Sigmoid colon (tissue), 7 donors: ENCODE data around the gene TPO. TPM values are rescaled to one million over a fixed set of nuclear protein-coding genes. Genes with fewer than 3 reads are reported as not detected.

ENCODE experiments used
- DNase-seq: peaks from one replicate; pipeline ENCODE4 v3.0.0-alpha.2; 2019
- H3K27ac ChIP-seq, 4 donors: fragments of 200-600 bp; sonication (generic); one replicate each; pipeline ENCODE4 v1.5.1; 2016 to 2019; ENCODE audit warnings: mild to moderate bottlenecking in 1 of 4
- H3K27me3 ChIP-seq, 3 donors: fragments of 200-600 bp; sonication (generic); one replicate each; pipeline ENCODE4 v1.5.1; 2019; ENCODE audit warnings: mild to moderate bottlenecking in 1 of 3
- H3K36me3 ChIP-seq, 4 donors: fragments of 200-600 bp; sonication (generic); one replicate each; pipeline ENCODE4 v1.5.1; 2016 to 2019
- H3K4me1 ChIP-seq, 4 donors: fragments of 200-600 bp; sonication (generic); one replicate each; pipeline ENCODE4 v1.5.1; 2017 to 2019
- H3K4me3 ChIP-seq, 4 donors: fragments of 200-600 bp; sonication (generic); one replicate each; pipeline ENCODE4 v1.5.1; 2017 to 2019; ENCODE audit warnings: mild to moderate bottlenecking in 2 of 4, moderate library complexity in 1 of 4
- H3K9me3 ChIP-seq, 4 donors: fragments of 200-600 bp in 3 of 4; sonication (generic) in 3 of 4; one replicate each; pipeline versions ENCODE4 v1.5.1 to v1.6.1; 2013 to 2019
- CTCF ChIP-seq, 4 experiments: fragments of 450-650 bp in 3 of 4; fragments of 200-600 bp in 1 of 4; IDR thresholded peaks; one replicate each; pipeline ENCODE4 v1.5.1; 2016 to 2019; ENCODE audit warnings: antibody characterized with exemption in 4 of 4, mild to moderate bottlenecking in 3 of 4, moderate library complexity in 2 of 4
- EP300 ChIP-seq, 4 donors: sonication (generic); formaldehyde crosslinking; IDR thresholded peaks; one replicate each; pipeline ENCODE4 v1.6.1; 2017; ENCODE audit warnings: antibody characterized with exemption in 4 of 4
- POLR2A ChIP-seq, 2 donors: fragments of 450-650 bp; IDR thresholded peaks; one replicate each; pipeline ENCODE4 v1.6.1; 2016; ENCODE audit warnings: antibody characterized with exemption in 2 of 2, mild to moderate bottlenecking in 2 of 2, moderate library complexity in 2 of 2
- POLR2AphosphoS5 ChIP-seq, 4 donors: sonication (generic); formaldehyde crosslinking; IDR thresholded peaks; one replicate each; pipeline ENCODE4 v1.6.1; 2017; ENCODE audit warnings: antibody characterized with exemption in 4 of 4
- WGBS, 2 donors: extraction: QIAGEN DNeasy Blood & Tissue Kit; methylation state at CpG; one replicate each; pipeline ENCODE4 v1.1.7; 2013; 5-methylcytosine and 5-hydroxymethylcytosine counted together
- intact Hi-C: fragments of 100-400 bp; cut with DNase I; formaldehyde crosslinking; loops from one replicate; pipeline ENCODE4 v1.15.1; 2023
- polyA plus RNA-seq, 3 donors: library from polyadenylated mRNA; stranded (reverse); fragments of 200-250 nt; gene quantifications; one replicate each; pipeline ENCODE4 v1.2.3, GENCODE V29; 2013
- total RNA-seq, 4 donors: library from RNA; depleted of rRNA; stranded (reverse); fragments of >200 nt; gene quantifications; one replicate each; pipeline ENCODE4 v1.1.0, GENCODE V29; 2016
- donor health status: healthy with polysubstance abuse.
- donor health status: Bipolar disorder and iron deficiency.
- donor health status: healthy.

The TPO gene
- total and polyA plus RNA-seq, 7 donors: 0.60 to 18.8 (median 3.5) TPM

- Histone ChIP-seq H3K9me3 (no peaks in the 10 kb centered on the region), H3K4me3 (no peak overlapping the region), H3K36me3 (no peaks in the 10 kb centered on the region), H3K27me3 (no peaks in the 10 kb centered on the region), H3K4me1 (no peaks in the 10 kb centered on the region), H3K27ac (no peak overlapping the region)
- intact Hi-C loops: no loop called here
- TF ChIP-seq POLR2AphosphoS5 (IDR thresholded peaks at IDR 0.05) (no peak), EP300 (IDR thresholded peaks at IDR 0.05) (no peak), CTCF (IDR thresholded peaks at IDR 0.05) (no peak), POLR2A (IDR thresholded peaks at IDR 0.05) (no peak)
- DNase-seq: no peak
- 87 to 90% methylated on average over 26 of the region's 26 CpGs for WGBS, 2 donors
Measured at GRCh38 chr2:1422716-1423285, 9.5 kb downstream of the TPO start.

- H3K27me3 ChIP-seq: peaks cover 0 to 3% (median 0%) of the 10 kb centered on the region in 3 donors
- TF ChIP-seq CTCF (IDR thresholded peaks at IDR 0.05) (no peak), POLR2A (IDR thresholded peaks at IDR 0.05) (no peak), POLR2AphosphoS5 (IDR thresholded peaks at IDR 0.05) (no peak), EP300 (IDR thresholded peaks at IDR 0.05) (no peak)
- H3K4me1 ChIP-seq: no peaks in the 10 kb centered on the region
- no peak for DNase-seq
- intact Hi-C loops: no loop called here
- no peak overlapping the region for H3K27ac ChIP-seq
- 75 to 83% methylated on average over 3 of the region's 3 CpGs for WGBS, 2 donors
- no peak overlapping the region for H3K4me3 ChIP-seq
- H3K9me3 ChIP-seq: no peaks in the 10 kb centered on the region
- H3K36me3 ChIP-seq: no peaks in the 10 kb centered on the region
Measured at GRCh38 chr2:1427086-1427485, 13.8 kb downstream of the TPO start.

GRCh38 chr2:1429895-1430294 lies 16.6 kb downstream of the TPO start:
- intact Hi-C loops: no loop called here
- Histone ChIP-seq H3K4me3 (no peak overlapping the region), H3K36me3 (no peaks in the 10 kb centered on the region), H3K4me1 (no peaks in the 10 kb centered on the region), H3K9me3 (no peaks in the 10 kb centered on the region), H3K27me3 (peaks cover 0 to 3% (median 0%) of the 10 kb centered on the region in 3 donors), H3K27ac (no peak overlapping the region)
- whole genome bisulfite sequencing, 2 donors: 81% methylated on average over 2 of the region's 2 CpGs
- TF ChIP-seq EP300 (IDR thresholded peaks at IDR 0.05): no peak
- no peak for TF ChIP-seq POLR2A (IDR thresholded peaks at IDR 0.05)
- TF ChIP-seq POLR2AphosphoS5 (IDR thresholded peaks at IDR 0.05): no peak
- no peak for TF ChIP-seq CTCF (IDR thresholded peaks at IDR 0.05)
- DNase-seq: no peak

- H3K4me3 ChIP-seq: no peak overlapping the region
- no peak for TF ChIP-seq CTCF (IDR thresholded peaks at IDR 0.05)
- no peak for TF ChIP-seq EP300 (IDR thresholded peaks at IDR 0.05)
- no peak for TF ChIP-seq POLR2AphosphoS5 (IDR thresholded peaks at IDR 0.05)
- TF ChIP-seq POLR2A (IDR thresholded peaks at IDR 0.05): no peak
- DNase-seq: no peak
- peaks cover 0 to 3% (median 0%) of the 10 kb centered on the region in 3 donors for H3K27me3 ChIP-seq
- no peak overlapping the region for H3K27ac ChIP-seq
- H3K36me3 ChIP-seq: no peaks in the 10 kb centered on the region
- intact Hi-C loops: no loop called here
- no peaks in the 10 kb centered on the region for H3K9me3 ChIP-seq
- no peaks in the 10 kb centered on the region for H3K4me1 ChIP-seq
- WGBS, 2 donors: 63 to 81% methylated on average over 2 of the region's 2 CpGs
Measured at GRCh38 chr2:1430491-1430890, 17.2 kb downstream of the TPO start.

- no peaks in the 10 kb centered on the region for H3K4me1 ChIP-seq
- no peaks in the 10 kb centered on the region for H3K9me3 ChIP-seq
- intact Hi-C loops: no loop called here
- no peak overlapping the region for H3K27ac ChIP-seq
- no peak for TF ChIP-seq POLR2AphosphoS5 (IDR thresholded peaks at IDR 0.05)
- TF ChIP-seq POLR2A (IDR thresholded peaks at IDR 0.05): no peak
- TF ChIP-seq CTCF (IDR thresholded peaks at IDR 0.05): no peak
- no peak for TF ChIP-seq EP300 (IDR thresholded peaks at IDR 0.05)
- no peak for DNase-seq
- no peaks in the 10 kb centered on the region for H3K36me3 ChIP-seq
- no peak overlapping the region for H3K4me3 ChIP-seq
- WGBS, 2 donors: 80 to 90% methylated on average over 6 of the region's 6 CpGs
- H3K27me3 ChIP-seq: peaks cover 0 to 3% (median 0%) of the 10 kb centered on the region in 3 donors
Measured at GRCh38 chr2:1431886-1432400, 18.7 kb downstream of the TPO start.
